Measurements from ENCODE around the gene MYBPH.
A peak's percentile ranks its signal among the peaks of the same experiment; 100 is the strongest.

MYBPH gene, protein sequence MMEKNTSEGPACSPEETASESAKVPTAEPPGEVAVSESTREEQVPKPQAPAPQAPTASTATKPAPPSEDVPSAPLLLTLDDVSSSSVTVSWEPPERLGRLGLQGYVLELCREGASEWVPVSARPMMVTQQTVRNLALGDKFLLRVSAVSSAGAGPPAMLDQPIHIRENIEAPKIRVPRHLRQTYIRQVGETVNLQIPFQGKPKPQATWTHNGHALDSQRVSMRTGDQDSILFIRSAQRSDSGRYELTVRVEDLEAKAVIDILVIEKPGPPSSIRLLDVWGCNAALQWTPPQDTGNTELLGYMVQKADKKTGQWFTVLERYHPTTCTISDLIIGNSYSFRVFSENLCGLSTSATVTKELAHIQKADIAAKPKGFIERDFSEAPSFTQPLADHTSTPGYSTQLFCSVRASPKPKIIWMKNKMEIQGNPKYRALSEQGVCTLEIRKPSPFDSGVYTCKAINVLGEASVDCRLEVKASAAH

DNA sequence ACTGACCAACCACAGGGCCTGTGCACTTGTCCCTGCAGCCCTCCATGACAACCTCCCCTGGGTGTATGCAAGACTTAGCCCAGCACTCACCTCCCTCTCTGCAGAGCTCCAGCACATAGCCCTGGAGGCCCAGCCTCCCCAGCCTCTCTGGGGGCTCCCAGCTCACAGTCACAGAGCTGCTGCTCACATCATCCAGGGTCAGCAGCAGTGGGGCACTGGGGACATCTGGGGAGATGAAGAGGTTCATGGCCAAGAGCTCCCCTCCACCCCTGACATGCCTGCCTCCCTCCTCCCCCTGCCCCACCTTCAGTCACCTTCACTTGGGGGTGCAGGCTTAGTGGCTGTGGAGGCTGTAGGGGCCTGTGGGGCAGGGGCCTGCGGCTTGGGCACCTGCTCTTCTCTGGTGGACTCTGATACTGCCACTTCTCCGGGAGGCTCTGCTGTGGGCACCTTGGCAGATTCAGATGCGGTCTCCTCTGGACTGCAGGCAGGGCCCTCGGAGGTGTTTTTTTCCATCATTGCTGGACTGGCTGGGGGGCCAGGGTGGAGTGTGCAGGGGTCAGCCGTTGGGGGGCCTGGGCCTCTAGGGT is at the start of gene MYBPH:
Gene MYBPH (minus strand): TSS at position 590 of the 590 bp plus-strand sequence. CDS start 71 bp downstream, at position 519.
- no peak for DNase-seq (ENCODE audit: low read depth)

DNA sequence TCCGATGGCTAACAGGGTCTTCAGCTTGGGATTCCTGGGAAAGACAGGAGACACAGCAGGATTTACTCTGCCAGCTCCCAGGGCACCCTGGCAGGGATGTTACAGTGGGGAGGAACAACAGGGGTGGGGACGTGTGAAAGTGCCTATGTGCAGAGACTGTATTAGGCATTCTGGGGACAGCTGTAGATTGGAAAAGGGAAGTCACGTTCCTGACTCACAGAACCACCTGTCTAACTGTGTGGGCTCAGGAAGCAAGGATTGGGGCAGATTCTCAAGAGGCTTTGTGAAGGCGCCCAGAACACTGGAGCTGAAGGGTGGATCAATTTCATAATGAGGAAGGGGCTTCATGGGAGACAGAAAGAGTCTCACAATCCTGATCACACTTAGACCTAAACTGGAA is 49.4 kb upstream of the MYBPH start:
- DNase-seq (ENCODE audit: low read depth): no peak

DNA sequence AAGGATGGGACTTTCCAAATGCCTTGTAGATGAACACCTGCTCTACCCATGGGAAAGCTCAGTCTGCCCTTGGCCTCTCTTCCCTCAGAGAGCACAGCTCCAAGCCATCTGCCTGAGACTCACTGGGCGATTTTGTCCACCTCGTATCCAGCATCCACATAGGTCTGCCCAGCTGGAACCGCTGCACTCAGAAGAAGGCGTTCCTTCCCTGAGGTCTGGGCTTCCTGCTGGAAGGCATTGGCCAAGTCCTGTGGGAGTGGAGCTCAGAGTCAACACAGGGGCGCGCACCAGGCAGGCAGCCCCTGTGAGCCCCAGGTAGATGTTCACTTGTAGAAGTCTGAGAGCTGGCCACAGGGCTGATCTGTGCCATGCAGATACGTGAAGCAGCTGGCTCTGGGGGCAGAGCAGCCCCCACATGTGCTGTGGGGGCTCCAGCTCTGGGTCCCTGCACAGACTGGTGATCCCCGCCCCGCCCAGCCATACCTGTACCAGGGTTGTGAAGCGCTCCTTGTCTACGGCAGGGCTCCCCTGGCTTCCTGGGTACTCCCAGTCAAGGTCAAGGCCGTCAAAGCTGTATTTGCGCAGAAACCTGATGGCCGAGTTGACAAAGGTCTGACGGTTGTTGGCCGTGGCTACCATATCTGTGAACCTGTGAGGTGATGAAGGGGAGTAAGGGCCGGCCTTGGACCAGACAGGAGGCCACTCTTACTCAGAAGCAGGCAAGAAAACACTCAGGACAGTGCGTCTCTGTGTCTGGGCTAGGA is 47.6 kb upstream of the MYBPH start:
- DNase-seq (ENCODE audit: low read depth): no peak

DNA sequence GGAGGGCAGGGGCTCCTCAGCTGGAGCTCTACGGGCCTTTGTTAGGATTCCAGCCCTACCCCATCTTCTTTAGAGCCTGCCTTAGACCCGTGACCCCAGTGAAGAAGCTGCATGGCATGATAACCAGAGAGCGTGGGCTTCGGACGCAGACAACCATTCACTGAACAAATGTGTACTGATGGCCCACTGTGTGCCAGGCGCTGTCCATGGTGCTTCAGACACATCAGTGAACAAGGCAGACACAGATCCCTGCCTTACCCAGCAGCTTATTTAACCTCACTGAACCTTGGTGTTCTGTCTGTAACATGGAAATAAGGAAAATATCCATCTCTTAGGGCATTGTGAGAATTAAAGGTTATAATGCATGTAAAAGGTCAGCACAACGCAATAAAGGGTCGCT is 44.3 kb upstream of the MYBPH start:
- DNase-seq (ENCODE audit: low read depth): no peak

DNA sequence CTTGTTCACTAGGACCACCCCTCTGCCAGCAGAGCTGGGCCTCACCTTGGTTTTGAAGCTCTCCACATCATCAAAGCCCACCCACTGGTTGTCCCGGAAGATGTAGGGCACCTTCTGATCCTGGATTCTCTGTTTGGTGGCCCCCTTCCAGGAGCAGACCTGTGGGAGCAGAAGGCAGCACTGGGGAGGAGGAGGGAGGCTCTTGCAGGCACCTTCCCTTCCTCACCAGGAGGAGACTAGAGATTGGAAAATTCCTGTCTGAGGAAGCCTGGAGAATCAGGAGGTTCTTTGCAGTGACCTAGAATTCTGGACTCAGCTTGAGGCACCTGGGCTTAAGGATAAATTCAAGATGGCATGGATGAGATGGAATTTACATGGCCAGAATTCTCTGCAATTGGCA is 43.5 kb upstream of the MYBPH start:
- no peak for DNase-seq (ENCODE audit: low read depth)

DNA sequence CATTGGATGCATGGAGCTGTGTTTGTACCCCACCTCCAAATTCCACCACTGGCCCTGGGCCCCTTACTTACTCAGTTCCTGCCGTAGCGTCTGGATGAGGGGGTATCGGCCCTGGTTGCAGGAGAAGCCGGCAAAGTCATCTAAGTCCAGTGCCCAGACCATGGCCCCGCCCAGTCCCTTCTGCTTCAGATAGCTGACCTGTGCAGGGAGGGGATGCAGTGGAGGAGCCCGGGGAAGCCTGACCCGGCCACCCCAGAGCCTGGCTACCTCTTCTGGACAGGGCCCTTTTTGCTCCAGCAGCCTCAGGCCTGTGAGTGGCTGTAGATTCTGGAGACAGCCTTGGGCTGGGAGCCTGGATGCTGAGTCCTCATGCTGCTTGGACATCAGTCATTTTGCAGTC is 42.0 kb upstream of the MYBPH start:
- no peak for DNase-seq (ENCODE audit: low read depth)

DNA sequence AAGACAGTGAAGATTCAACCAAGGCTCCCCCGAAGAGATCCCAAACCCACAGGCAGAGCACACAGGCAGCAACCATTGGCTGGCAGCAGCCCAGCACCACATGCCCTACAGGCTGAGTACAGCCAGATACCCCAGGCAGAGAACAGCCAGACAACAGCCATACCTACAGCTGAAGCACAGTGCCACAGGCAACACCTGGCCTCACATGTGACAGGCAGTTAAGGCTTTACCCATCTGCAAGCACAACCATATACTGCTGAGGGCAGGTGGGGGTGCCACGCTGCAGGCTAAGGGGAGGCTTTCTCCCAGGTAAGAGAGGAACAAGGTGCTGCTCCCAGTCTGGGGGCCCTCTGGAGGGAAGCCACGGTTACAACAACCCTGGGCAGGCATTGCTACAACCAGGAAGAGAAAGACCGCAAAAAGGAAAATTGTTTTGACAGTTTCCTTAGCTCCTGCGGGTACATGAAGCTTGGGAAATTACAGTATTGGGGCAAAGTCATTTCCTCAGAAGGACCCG is 41.6 kb upstream of the MYBPH start:
- DNase-seq (ENCODE audit: low read depth): no peak

DNA sequence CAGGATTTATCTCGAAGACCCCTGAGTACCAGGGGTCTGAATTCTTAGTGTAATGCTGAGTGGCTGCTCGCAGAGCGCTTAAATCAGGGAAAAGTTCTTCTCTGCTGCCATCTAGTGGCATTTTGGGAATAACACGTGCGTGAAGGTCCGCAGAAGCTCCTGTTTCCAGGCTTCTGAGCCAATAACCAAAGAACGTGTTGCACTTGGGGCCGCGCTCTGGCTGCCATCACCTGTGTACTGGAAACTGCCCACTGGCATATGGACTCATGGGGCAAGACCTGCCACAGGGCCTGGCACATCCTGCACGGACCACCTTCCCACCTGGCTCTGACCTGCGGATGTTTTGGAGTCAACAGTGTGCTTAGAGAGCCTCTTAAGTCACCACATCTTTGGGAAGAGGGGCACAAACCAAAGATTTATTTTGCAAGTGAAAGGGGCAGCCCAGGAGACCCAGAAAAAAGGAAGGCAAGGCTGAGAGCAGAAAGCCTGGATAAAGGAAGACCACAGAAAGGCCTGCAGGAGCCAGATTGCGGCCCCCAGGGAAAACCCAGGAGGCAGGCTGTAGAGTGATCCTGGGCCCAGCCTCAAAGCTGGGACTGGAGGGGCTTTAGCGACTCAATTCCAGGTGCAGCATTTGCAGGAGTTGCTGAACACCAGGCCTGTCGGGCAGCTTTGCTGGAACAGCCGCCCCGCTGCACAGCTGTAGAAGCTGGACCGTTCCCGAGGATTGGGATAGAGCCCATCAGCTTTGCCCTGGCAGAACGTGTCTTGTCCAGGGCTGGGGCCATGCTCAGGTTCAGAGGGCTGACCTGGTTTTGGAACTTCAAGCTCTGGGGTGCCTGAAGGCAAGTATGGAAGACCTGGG is 40.9 kb upstream of the MYBPH start:
- peak; percentile 44 for DNase-seq (ENCODE audit: low read depth)

DNA sequence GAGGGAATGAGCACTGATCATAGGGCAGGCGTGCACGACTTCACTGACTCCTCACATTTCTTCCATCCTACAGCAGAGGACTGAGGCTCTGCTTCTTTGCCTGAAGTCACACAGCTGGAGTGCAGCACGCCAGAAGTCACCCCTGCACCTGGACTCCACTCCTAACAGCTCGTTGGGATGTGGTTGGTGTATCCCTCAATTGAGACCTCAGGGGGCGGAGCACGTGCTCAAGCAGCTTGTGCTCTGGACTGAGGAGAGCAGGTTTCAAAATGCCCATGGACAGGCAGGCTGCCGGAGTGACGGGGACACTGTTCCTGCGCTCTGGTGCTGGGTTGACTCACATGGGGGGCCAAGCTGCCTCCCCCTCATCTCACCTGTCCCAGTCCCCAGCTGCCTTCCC is 39.9 kb upstream of the MYBPH start:
- no peak for DNase-seq (ENCODE audit: low read depth)

DNA sequence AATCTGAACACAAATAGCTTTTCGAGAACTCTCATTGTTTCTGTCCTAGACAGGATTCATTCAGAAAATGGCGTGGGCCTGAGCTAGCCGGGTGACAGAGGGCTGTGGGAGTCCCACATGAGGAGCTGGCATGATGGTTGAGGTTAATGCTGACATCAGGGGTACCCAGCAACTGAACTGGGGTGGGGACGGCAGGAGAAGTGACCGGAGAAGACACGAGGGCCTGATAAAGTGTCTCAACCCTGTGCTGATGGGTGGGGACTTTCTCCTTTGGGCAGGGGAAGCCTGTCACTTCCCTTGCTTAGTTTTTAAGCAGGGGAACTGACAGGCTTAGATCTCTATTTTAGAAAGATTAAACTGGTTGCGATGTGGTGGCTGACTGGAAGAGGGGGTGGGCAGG is 39.2 kb upstream of the MYBPH start:
- no peak for DNase-seq (ENCODE audit: low read depth)

DNA sequence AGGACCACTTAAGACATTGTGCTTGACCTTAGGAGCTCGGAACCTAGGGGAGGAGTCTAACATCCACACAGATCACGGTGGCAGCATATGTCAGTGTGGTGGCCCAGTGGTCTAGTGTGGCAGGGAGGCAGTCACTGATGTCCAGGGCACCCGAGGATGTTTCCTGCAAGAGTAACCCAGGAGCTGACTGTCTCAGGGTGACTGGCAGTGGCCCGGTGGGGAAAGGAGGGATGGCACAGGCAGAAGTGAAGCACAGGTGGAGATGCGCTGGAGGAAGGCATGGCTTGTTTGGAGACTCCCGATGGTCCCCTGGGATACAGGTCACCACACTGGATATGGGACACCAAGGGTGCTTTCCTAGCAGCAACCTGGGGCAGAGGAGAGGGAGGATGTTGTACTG is 37.5 kb upstream of the MYBPH start:
- no peak for DNase-seq (ENCODE audit: low read depth)

DNA sequence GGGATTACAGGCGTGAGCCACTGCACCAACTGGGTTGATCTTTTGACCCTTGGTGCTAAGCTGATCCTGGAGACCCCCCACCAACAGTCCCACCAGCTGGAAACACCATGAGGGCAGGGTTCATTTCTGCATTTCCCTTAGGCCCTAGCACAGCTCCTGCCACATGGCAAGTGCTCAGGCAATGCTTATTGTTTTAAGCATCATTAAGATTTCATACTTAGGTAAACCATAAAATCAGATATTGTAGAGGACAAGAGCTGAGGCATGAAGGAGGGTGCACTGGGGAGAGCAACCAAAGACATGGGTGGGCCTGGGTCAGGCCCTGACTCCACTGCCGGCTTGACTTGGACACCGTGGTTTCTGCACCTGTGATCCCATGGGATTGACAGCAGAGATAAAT is 36.2 kb upstream of the MYBPH start:
- DNase-seq (ENCODE audit: low read depth): no peak

DNA sequence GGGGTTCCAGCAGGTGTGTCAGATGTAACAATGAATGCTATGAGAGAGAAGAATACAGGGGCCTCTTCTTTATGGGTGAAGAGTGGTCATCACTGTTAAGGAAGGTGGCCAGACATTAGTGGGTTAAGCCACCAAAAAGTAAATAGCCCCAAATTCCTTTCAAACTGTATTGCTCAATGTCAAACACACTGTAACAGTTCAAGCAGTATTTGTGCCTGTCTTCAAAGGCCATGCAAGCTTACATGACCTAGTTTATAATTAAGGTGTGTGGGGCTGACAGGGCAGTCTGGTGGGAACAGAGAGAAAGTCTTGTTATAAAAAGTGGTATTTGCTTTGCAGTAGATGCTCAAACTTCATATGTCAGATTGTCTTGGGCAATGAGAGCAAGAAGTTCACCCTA is 35.4 kb upstream of the MYBPH start:
- no peak for DNase-seq (ENCODE audit: low read depth)

DNA sequence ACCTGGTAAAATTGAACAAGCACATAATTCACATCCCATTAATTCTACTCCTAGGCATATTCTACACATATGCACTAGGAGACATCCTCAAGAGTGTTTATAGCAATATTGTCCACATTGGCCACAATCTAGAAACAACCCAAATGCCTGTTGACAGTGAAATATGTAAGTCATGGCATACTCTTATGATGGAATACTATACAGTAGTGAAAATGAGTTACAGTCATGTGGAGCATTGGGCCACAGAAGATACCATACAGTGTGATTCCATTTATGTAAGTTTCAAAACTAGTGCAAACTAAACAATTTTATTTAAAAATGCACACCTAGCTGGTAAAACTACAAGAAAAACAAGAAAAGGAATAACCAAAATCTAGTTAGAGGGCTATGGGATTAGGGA is 34.7 kb upstream of the MYBPH start:
- DNase-seq (ENCODE audit: low read depth): no peak

DNA sequence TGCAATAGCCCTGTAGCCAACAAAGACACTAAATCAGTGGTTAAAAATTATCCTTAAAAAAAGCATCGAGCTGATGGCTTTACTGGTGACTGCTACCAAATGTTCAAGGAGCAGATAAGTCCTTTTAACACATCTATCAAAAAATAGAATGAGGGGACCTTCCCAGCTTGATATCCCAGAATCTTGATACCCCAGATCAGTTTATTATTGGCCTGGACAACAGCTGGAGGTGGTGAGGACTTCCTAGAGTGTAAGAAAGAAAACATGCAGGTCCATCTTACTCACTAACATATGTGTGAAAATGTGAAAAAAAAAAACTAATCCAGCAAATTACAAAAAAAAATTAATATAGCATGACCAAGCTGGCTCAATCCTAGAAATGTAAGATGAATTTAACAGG is 32.6 kb upstream of the MYBPH start:
- DNase-seq (ENCODE audit: low read depth): no peak

DNA sequence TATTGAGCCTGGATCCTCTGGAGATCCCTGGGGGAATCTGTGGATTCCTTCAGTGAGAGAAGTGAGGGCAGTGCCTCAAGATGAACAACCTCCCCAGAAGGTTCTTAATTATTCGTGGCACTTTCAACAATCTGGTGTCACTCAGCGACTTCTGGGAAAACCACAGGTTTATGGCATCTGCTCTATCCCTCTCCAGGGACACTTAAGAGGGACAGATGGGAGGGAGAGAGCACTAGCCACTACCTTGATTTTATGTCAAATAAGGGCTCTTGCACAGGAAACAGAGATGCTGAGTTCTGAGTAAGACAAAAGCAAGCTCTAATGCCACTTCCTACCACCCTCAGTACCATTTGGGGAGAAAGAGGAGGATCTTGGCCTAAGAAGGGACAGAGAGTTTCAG is 32.1 kb upstream of the MYBPH start:
- no peak for DNase-seq (ENCODE audit: low read depth)

DNA sequence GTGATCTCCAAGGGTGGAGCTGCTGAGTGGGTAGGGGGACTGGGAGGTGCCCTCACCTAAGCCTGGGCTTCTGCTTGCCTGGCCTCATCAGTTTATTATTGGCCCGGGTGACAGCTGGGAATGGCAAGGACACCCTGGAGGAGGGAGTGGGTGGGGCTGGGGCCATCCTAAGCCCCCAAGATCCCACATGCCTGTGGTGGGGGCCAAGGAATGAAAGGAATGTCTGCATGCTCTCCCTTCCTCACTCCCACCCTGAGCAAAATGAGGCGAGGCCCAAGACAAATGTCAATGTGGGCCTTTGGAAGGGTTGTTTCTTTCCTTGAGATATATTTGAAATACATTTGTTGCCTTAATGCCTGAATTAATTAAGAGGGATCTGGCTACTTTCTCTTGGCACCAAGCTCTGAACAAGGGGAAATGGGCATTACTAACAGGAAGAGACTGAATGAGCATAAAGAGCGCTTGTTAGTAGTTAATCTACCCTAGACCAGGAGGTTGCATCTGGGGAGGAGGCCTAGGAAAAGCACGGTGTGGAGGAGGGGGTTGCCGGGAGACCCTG is 30.6 kb upstream of the MYBPH start:
- DNase-seq (ENCODE audit: low read depth): no peak

DNA sequence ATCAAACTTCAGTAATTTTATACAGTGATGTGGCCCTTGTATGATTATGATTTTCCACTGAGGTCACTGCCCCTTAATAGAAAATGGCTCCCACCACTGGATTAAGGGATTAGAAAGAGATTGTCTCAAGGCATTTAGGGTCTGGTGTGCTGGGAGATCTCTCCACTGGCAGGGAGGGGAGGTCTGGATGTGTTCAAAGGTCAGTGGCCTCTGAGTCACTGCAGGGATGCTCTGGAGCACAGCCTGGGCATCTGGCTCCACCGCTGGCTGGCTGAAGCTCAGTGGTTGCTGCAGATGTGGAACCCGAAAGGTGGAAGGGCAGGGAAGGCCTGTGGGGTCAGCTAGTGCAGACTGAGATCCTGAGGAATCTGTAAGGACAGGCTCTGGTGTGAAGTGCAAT is 29.1 kb upstream of the MYBPH start:
- no peak for DNase-seq (ENCODE audit: low read depth)

DNA sequence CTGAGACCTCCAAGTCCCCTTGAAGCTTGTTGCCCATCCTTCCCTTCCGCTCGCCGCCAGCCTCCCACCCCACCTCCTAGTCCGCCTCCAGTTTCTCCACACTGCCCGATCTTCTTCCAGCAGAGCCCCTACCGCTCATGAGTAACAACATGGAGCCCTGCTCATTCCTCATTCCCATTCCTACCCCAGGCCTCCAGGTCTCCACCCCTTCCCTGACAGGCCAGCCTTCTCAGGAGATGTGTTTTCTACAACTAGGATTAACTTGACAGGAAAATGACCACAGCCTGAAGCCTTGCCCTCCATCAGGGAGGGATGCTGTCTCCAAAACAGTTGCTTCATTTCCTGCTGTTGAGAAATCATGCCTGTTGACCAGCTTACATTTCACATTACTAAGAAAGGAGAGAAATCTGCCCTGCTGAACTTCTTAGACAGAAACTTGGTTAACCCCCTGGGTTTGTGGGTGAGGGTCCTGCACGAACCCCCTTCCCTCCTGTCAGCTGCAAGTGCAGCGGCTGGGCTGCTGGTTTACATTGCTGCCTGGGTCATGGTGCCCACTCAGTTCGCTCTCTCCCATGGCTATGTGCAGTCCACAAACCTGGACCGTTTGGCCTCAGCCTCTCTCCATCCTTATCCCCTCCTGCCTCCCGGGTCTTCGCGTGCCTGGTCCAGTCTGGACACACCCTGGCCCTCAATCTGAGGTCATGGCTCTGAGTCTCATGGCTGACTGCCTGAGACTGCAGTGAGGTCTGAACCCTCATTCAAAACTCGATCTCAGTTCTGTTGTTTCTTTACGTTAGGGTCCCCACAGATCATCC is 27.0 kb upstream of the MYBPH start:
- peak; percentile 72 for DNase-seq (ENCODE audit: low read depth)

DNA sequence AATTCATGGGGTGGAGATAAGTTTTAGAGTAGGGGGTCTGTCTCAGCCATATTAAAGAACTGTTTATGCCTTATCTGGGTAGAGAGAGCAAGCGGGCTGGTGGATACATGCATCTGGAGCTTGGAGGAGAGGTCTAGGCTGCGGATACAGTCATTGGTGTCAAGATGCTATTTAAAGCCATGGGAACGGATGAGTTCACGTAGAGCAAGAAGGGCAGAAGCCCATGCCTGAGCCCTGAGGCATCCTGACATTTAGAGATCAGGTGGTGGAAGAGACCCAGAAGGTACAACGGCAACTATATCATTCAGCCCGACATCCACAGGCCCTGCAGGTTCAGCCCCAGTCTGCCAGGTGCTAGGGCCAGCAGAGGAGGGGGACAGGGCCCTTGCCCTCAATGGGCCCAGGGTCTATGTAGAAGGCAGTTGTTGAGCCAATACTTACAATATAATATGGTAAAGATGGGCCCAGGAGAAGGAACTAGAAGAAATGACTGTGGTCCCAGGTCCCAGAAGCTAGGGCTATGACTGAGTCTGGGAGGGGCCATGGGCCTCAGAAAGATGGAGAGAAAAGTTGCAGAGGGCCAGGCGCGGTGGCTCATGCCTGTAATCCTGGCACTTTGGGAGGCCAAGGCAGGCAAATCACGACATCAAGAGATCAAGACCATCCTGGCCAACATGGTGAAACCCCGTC is 26.0 kb upstream of the MYBPH start:
- no peak for DNase-seq (ENCODE audit: low read depth)

Data from fibroblast of gingiva (primary cell).